ENCODE data around the gene SPEG.

DNA sequence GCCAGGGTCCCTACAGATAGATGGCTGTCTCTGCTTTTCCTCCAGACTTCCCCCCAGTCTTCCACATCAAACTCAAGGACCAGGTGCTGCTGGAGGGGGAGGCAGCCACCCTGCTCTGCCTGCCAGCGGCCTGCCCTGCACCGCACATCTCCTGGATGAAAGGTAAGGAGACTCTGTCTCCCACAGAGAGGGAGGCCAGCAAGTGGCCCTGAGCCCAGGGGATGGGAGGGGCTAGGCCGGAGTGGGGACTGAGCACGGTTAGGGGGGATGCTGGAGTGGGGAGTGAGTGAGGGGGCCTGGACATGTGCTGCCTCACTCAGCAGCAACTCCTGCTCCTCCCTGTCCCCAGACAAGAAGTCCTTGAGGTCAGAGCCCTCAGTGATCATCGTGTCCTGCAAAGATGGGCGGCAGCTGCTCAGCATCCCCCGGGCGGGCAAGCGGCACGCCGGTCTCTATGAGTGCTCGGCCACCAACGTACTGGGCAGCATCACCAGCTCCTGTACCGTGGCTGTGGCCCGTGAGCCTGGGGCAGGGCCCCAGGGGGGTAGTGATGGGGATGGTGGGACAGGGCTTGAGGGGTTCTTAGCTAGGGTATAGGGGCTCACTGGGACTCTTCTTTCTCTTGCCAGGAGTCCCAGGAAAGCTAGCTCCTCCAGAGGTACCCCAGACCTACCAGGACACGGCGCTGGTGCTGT is 53.7 kb downstream of the SPEG start:
- TF ChIP-seq EZH2 (IDR thresholded peaks at IDR 0.05) (no peak), POLR2AphosphoS5 (IDR thresholded peaks at IDR 0.05; ENCODE audit: borderline replicate concordance, low read depth, low read length) (no peak)

Measured in SK-N-MC (cell line).